Loucy (cell line): ENCODE measurements around the gene SNX19.

Experiments used
- CTCF ChIP-seq: fragments of 200-600 bp; sonication (generic); conservative IDR thresholded peaks from 2 replicates; pipeline ENCODE4 v1.5.1; 2014; ENCODE audit warnings: mild to moderate bottlenecking, antibody characterized with exemption, low read length
- EZH2phosphoT487 ChIP-seq: fragments of 200-600 bp; IDR thresholded peaks from 2 replicates; pipeline ENCODE4 v1.6.1; 2018; ENCODE audit warnings: antibody characterized with exemption, mild to moderate bottlenecking, moderate library complexity, borderline replicate concordance

- TF ChIP-seq CTCF, result no peak
- no peak for TF ChIP-seq EZH2phosphoT487
Measured at GRCh38 chr11:130837194-130837593, 79.1 kb downstream of the SNX19 start.
